Naive thymus-derived CD8-positive, alpha-beta T cell (primary cell): ENCODE data around the gene CMA1. TPM values are rescaled to one million over a fixed set of nuclear protein-coding genes. Genes with fewer than 3 reads are reported as not detected.
A peak's percentile ranks its signal among the peaks of the same experiment; 100 is the strongest.
"Not testable (repeated sequence)": the region's sequence is repeated elsewhere in the genome, so short reads cannot be mapped to it uniquely, and the experiment has no call there.

Source experiments
- ATAC-seq, 2 donors: fragments of 150-1000 bp; cut with Tn5 transposase in 1 of 2; sonication (Bioruptor Pico), chemical (Tn5 transposase) in 1 of 2; 1 replicate in 1 of 2; 2 replicates in 1 of 2; pipeline ENCODE4 v1.10.0; 2021; ENCODE audit warnings: mild to moderate bottlenecking in 2 of 2, moderate library complexity in 2 of 2
- POLR2A ChIA-PET: fragments of 350-600 bp; sonication (Branson Sonifier 250); formaldehyde crosslinking; loops from one replicate; lab custom pipeline; 2021; ENCODE audit warnings: antibody characterized with exemption; lab: Charles Lee
- DNase-seq, 10 donors: peaks; one replicate each; pipeline versions ENCODE4 v3.0.0 to v3.0.0-alpha.2; 2020 to 2022
- H3K27ac Mint-ChIP-seq, 10 donors: one replicate each; pipeline ENCODE4 v1.8.0; 2020 to 2022; ENCODE audit warnings: mild to moderate bottlenecking in 10 of 10, mixed read lengths in 10 of 10, moderate library complexity in 4 of 10, inconsistent platforms in 1 of 10
- H3K27me3 Mint-ChIP-seq, 5 donors: one replicate each; pipeline ENCODE4 v1.8.0; 2021 to 2022; ENCODE audit warnings: mixed read lengths in 5 of 5
- H3K36me3 Mint-ChIP-seq, 3 donors: one replicate each; pipeline ENCODE4 v1.8.0; 2020 to 2022; ENCODE audit warnings: mixed read lengths in 3 of 3, mild to moderate bottlenecking in 2 of 3, inconsistent platforms in 1 of 3
- H3K4me1 Mint-ChIP-seq, 4 donors: one replicate each; pipeline ENCODE4 v1.8.0; 2021 to 2022; ENCODE audit warnings: mixed read lengths in 4 of 4
- H3K4me3 Mint-ChIP-seq, 10 donors: one replicate each; pipeline ENCODE4 v1.8.0; 2020 to 2022; ENCODE audit warnings: mild to moderate bottlenecking in 10 of 10, mixed read lengths in 10 of 10, moderate library complexity in 6 of 10, inconsistent platforms in 1 of 10
- H3K9me3 Mint-ChIP-seq, 9 donors: one replicate each; pipeline ENCODE4 v1.8.0; 2020 to 2022; ENCODE audit warnings: mixed read lengths in 9 of 9, mild to moderate bottlenecking in 3 of 9, inconsistent platforms in 1 of 9, moderate library complexity in 1 of 9
- polyA plus RNA-seq, 3 donors: library from polyadenylated mRNA; unstranded; fragments of 300-500 nt; fragmentation: Illumina TruSeq; gene quantifications; one replicate each; pipeline ENCODE4 v1.2.3, GENCODE V29; 2021
- total RNA-seq, 8 experiments: library from RNA in 2 of 8; stranded (reverse) in 2 of 8; gene quantifications; one replicate each; pipeline ENCODE4 v1.2.3 and lab custom pipeline; 2021 to 2026

CMA1 gene
- total and polyA plus RNA-seq, 5 experiments from 2014 or later, result not detected

DNA sequence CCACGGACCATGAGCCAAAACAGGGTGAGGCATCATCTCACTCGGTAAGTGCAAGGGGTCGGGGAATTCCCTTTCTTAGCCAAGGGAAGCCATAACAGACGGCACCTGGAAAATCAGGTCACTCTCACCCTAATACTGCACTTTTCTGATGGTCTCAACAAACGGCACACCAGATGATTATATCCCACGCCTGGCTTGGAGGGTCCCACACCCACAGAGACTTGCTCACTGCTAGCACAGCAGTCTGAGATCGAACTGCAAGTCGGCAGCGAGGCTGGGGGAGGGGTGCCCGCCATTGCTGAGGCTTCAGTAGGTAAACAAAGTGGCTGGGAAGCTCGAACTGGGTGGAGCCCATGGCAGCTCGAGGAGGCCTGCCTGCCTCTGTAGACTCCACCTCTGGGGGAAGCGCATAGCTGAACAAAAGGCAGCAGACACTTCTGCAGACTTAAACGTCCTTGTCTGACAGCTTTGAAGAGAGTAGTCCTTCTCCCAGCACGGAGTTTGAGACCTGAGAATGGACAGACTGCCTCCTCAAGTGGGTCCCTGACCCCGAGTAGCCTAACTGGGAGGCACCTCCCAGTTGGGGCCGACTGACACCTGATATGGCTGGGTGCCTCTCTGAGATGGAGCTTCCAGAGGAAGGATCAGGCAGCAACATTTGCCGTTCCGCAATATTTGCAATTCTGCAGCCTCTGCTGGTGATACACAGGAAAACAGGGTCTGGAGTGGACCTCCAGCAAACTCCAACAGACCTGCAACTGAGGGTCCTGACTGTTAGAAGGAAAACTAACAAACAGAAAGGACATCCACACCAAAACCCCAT is 16.3 kb downstream of the CMA1 start:
- POLR2A ChIA-PET, H3K36me3 Mint-ChIP-seq, ATAC-seq, DNase-seq, H3K4me1 Mint-ChIP-seq, H3K27ac Mint-ChIP-seq, H3K4me3 Mint-ChIP-seq: not testable (repeated sequence)
- H3K9me3 Mint-ChIP-seq, result peaks cover 0 to 23% (median 2%) of the 10 kb centered on the region in 9 donors
- peaks cover 2 to 12% (median 5%) of the 10 kb centered on the region in 5 donors for H3K27me3 Mint-ChIP-seq

DNA sequence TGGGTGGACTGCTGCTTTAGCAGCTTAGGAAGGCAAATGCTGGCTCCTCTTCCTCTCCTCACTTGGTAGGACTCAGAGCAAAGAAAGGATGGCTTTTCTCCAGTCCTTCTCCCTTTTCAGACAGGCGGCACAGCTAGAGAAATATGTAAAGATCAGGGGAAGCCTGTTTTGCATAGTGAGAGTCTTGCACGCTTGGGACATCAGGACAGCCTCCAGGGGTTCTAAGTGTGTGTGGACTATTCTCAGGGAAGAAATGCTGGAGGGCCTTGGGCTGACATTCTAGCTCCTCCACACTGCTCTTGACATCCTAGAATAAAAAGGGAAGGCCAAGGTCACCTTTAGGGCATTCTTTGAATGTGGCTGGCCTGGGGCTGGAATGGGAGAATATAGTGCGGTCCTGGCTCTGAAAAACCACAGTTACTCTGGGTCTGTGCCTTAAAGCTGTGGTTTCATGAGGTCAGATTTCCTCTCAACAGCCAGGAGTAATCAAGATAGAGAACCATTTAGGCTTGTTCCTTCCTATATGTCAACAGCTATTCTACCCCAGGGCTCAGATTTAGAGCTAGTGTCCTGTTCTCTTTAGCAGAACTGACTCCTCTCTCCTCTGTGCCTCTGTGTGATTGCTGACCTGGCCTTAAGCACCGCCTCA is 24.3 kb downstream of the CMA1 start:
- peak overlapping the region in 6 of 10 donors; percentile 8 to 49 (median 30) for H3K4me3 Mint-ChIP-seq
- DNase-seq (peak in 2 of 10 donors; percentile 1 to 19), ATAC-seq (peak; percentile 46 to 65)
- no peaks in the 10 kb centered on the region for H3K36me3 Mint-ChIP-seq
- POLR2A ChIA-PET, result no interaction called here
- no peaks in the 10 kb centered on the region for H3K27me3 Mint-ChIP-seq
- H3K27ac Mint-ChIP-seq, result peak overlapping the region in 7 of 10 donors; percentile 21 to 85 (median 70)
- H3K9me3 Mint-ChIP-seq, result peaks cover 0 to 1% (median 0%) of the 10 kb centered on the region in 9 donors
- peaks cover 9 to 24% (median 23%) of the 10 kb centered on the region in 4 donors for H3K4me1 Mint-ChIP-seq

DNA sequence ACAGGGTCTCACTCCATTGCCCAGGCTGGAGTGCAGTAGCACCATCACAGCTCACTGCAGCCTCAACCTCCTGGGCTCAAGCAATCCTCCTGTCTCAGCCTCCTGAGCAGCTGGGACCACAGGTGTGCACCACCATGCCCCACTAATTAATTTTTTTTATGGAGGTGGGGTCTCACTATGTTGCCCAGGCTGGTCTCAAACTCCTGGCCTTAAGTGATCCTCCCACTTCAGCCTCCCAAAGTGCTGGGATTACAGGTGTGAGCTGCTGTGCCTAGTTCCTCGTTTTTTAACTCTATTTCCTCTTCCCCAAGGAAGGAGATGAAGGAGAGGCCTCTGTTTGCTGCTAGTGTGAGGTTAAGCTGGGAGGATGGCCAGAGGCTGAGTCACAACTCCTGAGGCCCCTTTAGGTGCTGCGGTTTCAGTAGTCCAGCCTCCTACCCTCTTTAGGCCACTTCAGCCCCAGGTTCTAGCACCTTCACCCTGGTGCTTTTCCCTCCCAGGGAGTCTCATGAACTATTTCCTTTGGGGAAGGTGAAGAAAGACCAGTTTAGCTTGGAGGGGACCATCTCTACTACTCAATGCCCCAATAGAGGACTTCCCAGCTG is 25.3 kb downstream of the CMA1 start:
- H3K27me3 Mint-ChIP-seq, DNase-seq, POLR2A ChIA-PET, H3K36me3 Mint-ChIP-seq, H3K4me3 Mint-ChIP-seq, H3K9me3 Mint-ChIP-seq, ATAC-seq: not testable (repeated sequence)
- Mint-ChIP-seq H3K4me1 (peaks cover 9 to 24% (median 23%) of the 10 kb centered on the region in 4 donors), H3K27ac (peak overlapping the region in 1 of 10 donors; percentile 59)

DNA sequence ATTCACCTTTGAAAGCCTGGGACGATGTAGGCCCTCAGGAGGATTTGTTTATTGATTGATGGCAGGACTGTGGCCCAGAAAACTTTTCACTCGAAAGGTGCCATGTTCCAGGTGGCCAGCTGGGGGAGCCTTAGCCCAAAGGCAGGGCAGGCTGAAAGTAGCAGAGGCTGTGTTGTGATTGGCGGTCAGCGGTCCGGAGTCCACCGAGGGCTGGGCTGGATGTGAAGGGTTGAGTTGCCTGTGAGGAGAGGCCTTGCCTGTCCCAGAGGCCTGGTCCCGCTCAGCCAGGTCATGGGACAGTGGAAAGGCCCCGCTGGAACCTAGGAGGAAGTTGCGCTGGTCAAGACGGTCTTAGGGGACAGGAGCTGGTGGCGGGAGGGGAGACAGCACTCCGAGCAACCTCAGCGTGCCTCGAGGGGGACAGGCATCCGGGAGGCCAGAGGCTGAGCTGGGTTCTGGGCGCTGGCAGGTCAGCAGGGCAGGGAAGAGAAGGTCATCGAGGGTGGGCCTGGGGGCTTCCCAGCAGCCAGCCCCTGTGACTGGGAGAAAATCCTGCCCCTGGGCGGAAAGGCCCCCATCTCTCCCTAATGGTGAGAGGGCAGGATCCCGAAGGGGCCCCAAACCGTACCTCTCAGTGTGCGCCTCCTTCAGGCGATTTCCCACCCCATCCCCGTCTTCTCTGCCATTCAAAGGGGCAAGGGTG is 26.3 kb downstream of the CMA1 start:
- peak overlapping the region in 9 of 10 donors; percentile 2 to 83 (median 63) for H3K4me3 Mint-ChIP-seq
- peaks cover 0 to 1% (median 0%) of the 10 kb centered on the region in 9 donors for H3K9me3 Mint-ChIP-seq

DNA sequence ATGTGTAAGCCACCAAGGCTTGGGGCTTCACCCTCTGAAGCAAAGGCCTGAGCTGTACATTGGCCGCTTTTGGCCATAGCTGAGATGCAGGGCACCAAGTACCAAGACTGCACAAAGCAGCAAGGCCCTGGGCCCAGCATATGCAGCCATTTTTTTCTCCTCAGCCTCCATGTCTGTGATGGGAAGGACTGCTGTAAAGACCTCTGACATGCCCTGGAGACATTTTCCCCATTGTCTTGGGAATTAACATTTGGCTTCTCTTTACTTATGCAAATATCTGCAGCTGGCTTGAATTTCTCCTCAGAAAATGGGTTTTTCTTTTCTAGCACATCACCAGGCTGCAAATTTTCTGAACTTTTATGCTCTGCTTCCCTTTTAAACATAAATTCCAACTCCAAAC is 28.1 kb downstream of the CMA1 start:
- H3K27me3 Mint-ChIP-seq, ATAC-seq, H3K36me3 Mint-ChIP-seq, H3K4me3 Mint-ChIP-seq, DNase-seq, POLR2A ChIA-PET, H3K9me3 Mint-ChIP-seq: not testable (repeated sequence)
- peak overlapping the region in 1 of 10 donors; percentile 56 for H3K27ac Mint-ChIP-seq
- H3K4me1 Mint-ChIP-seq, result peaks cover 11 to 24% (median 23%) of the 10 kb centered on the region in 4 donors

More for the DNA sequence above, 26.3 kb downstream of the CMA1 start:
- Mint-ChIP-seq H3K27ac (peak overlapping the region in 7 of 10 donors; percentile 16 to 52 (median 21)), H3K27me3 (no peaks in the 10 kb centered on the region), H3K36me3 (no peaks in the 10 kb centered on the region), H3K4me1 (peaks cover 9 to 24% (median 23%) of the 10 kb centered on the region in 4 donors)
- peak; percentile 43 to 73 for ATAC-seq
- POLR2A ChIA-PET, result no interaction called here
- peak in 6 of 10 donors; percentile 10 to 29 (median 23) for DNase-seq

DNA sequence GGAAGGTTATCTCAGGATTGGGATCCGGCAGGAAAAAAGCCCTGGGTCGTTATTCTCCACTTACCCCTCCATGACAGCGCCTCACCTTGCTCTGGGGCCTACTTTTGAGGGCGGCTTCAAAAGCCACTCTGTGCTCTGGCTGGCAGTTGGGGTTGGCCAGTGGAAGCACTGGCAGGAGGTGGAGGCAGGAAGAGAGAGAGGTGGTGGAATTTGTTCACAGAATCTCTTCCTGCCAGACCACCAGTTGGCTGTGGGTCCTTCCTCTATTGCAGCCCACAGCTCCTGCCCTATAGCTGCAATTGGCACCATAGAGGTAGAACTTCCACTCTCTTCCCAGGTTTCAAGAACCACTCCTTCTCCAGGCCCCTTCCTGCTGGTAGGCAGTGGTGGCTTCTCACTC is 32.8 kb downstream of the CMA1 start:
- Mint-ChIP-seq H3K27me3 (no peaks in the 10 kb centered on the region), H3K27ac (no peak overlapping the region), H3K4me1 (peaks cover 0 to 2% (median 0%) of the 10 kb centered on the region in 4 donors), H3K4me3 (no peak overlapping the region), H3K9me3 (peaks cover 0 to 7% (median 0%) of the 10 kb centered on the region in 9 donors), H3K36me3 (no peaks in the 10 kb centered on the region)
- POLR2A ChIA-PET, result no interaction called here
- no peak for DNase-seq
- no peak for ATAC-seq

DNA sequence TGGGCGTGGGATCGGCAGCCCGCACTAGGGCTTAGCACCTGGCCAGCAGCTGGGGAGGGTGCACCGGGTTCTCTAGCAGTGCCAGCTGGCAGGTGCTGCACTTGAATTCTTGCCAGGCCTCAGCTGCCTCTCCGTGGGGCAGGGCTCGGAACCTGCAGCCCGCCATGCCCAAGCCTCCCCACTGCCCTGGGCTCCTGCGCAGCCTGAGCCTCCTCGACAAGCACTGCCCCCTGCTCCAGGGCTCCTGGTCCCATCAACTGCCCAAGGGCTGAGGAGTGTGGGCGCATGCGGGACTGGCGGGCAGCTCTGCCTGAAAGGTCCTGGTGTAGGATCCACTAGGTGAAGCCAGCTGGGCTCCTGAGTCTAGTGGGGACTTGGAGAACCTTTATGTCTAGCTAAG is 34.9 kb downstream of the CMA1 start:
- DNase-seq (no peak), ATAC-seq (no peak)
- Mint-ChIP-seq H3K4me1 (peaks cover 0 to 2% (median 0%) of the 10 kb centered on the region in 4 donors), H3K27me3 (no peaks in the 10 kb centered on the region), H3K27ac (no peak overlapping the region), H3K36me3 (no peaks in the 10 kb centered on the region), H3K9me3 (peaks cover 0 to 7% (median 0%) of the 10 kb centered on the region in 9 donors), H3K4me3 (no peak overlapping the region)
- POLR2A ChIA-PET, result no interaction called here

DNA sequence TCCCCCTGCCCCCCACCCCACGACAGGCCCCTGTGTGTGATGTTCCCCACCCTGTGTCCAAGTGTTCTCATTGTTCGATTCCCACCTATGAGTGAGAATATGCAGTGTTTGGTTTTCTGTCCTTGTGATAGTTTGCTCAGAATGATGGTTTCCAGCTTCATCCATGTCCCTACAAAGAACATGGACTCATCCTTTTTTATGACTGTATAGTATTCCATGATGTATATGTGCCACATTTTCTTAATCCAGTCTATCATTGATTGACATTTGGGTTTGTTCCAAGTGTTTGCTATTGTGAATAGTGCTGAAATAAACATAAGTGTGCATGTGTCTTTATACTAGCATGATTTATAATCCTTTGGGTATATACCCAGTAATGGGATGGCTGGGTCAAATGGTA is 37.6 kb downstream of the CMA1 start:
- H3K4me3 Mint-ChIP-seq, H3K27ac Mint-ChIP-seq, H3K36me3 Mint-ChIP-seq, ATAC-seq, H3K27me3 Mint-ChIP-seq, H3K9me3 Mint-ChIP-seq, POLR2A ChIA-PET, DNase-seq: not testable (repeated sequence)
- H3K4me1 Mint-ChIP-seq, result peaks cover 4 to 19% (median 9%) of the 10 kb centered on the region in 4 donors

DNA sequence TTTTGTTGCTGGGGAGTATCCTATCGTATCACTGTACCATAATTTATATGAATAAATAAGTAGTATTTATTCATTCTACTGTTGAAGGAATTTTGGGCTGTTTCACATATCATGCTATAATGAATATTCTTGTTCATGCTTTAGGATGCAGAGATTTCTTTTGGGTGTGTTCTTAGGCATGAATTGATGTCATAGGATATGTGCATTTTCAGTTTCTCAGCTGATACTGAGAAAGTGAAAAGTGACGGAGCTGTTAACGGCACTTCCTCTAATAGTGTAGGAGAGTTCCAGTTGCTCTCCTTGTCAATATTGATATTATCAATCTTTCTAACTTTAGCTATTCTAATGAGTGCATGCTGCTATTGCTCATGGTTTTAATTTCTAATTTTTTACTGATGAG is 42.3 kb downstream of the CMA1 start:
- ATAC-seq, result no peak
- Mint-ChIP-seq H3K27me3 (no peaks in the 10 kb centered on the region), H3K27ac (peak overlapping the region in 2 of 10 donors; percentile 47 to 78), H3K4me3 (peak overlapping the region in 1 of 10 donors; percentile 64), H3K9me3 (peaks cover 0 to 4% (median 0%) of the 10 kb centered on the region in 9 donors), H3K36me3 (peaks cover 0 to 9% (median 4%) of the 10 kb centered on the region in 3 donors), H3K4me1 (peaks cover 12 to 37% (median 30%) of the 10 kb centered on the region in 4 donors)
- no peak for DNase-seq
- POLR2A ChIA-PET, result no interaction called here

DNA sequence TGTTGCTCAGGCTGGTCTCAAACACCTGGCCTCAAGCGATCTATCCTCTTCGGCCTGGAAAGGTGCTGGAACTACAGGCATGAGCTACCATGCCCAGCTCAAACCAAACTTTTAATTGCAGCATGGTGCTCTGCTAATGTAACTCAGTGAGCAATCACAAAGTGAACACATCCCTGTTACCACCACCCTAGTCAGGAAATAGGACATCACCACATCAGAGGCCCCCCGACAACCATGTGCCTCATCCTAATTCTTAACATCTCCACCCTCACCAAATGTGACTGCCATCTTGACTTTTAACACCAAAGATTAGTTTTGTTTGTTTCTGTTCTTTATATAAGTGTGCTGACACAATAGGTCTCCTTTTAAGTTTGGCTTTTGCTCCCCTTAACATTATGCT is 42.7 kb downstream of the CMA1 start:
- peak in 1 of 10 donors; percentile 23 for DNase-seq
- Mint-ChIP-seq H3K4me1 (peaks cover 12 to 37% (median 30%) of the 10 kb centered on the region in 4 donors), H3K4me3 (peak overlapping the region in 5 of 10 donors; percentile 8 to 64 (median 20)), H3K9me3 (peaks cover 0 to 4% (median 0%) of the 10 kb centered on the region in 9 donors), H3K36me3 (peaks cover 0 to 9% (median 4%) of the 10 kb centered on the region in 3 donors), H3K27me3 (no peaks in the 10 kb centered on the region), H3K27ac (peak overlapping the region in 6 of 10 donors; percentile 4 to 78 (median 48))
- ATAC-seq, result peak in 1 of 2 donors; percentile 51
- POLR2A ChIA-PET, result no interaction called here

DNA sequence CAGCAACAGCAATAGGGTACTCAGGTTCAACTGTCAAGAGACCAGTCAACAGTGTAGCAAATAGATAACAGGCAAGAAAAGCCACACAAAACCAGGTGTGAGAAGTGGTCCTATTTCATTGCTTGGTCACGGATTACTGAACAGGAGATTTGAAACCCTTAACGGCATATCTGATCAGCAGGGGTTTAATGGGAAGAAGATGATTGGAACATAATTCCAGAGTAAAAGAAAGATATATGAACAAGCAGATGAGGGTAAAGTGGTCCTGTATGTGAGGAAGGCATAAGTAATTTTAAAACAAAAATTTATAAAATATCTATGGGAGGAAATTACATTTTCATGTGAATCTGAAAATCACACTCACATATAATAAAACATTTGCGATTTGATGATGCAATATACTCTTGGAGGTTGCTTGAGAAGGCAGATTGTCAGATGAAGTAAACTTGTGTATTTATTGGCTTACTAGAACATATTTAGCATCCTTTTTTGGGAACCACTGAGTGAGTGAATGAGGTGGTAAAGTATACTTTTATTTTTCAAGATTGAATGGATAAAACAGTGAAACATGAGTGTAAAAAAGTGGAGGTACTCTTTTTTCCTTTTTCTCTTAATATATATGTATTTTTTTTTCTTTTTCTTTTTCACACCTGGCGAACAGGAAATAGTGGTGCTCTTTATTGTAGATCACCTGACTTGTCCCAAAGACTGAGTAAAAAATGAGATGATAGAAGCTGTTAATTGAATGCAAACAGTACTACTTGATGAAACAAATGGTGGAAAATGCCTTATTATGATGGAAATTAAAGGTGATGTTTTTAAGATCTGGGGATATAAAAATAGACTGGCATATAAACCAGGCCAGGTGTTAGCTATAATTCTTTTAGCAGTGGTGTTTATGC is 43.9 kb downstream of the CMA1 start:
- H3K4me1 Mint-ChIP-seq, result peaks cover 12 to 37% (median 30%) of the 10 kb centered on the region in 4 donors
- peak overlapping the region in 6 of 10 donors; percentile 21 to 92 (median 55) for H3K27ac Mint-ChIP-seq
- H3K4me3 Mint-ChIP-seq, result peak overlapping the region in 8 of 10 donors; percentile 11 to 76 (median 58)

More for the DNA sequence above, 43.9 kb downstream of the CMA1 start:
- POLR2A ChIA-PET, result no interaction called here
- DNase-seq, result no peak
- ATAC-seq, result no peak
- Mint-ChIP-seq H3K9me3 (peaks cover 0 to 4% (median 0%) of the 10 kb centered on the region in 9 donors), H3K36me3 (peaks cover 0 to 9% (median 7%) of the 10 kb centered on the region in 3 donors), H3K27me3 (no peaks in the 10 kb centered on the region)
